IMR-90 (cell line): ENCODE results near the gene TOR1A. TPM values are rescaled to one million over a fixed set of nuclear protein-coding genes. Genes with fewer than 3 reads are reported as not detected.

Source experiments
- ATAC-seq: fragments of 200-7000 bp; cut with Tn5 transposase; 2 replicates; pipeline ENCODE4 v1.9.1; 2020; ENCODE audit warnings: low read depth, mild to moderate bottlenecking, moderate library complexity
- BruUV-seq: library from RNA; stranded (reverse); fragments of 400-500 nt; replicated peaks from 2 replicates; lab custom pipeline; 2021; lab: Mats Ljungman, UMichigan
- CTCF ChIA-PET: fragments of 300-600 bp; formaldehyde crosslinking; extraction: SDS; loops from one replicate; lab custom pipeline; 2021; ENCODE audit warnings: antibody characterized with exemption; lab: Yijun Ruan, JAX
- POLR2A ChIA-PET: fragments of 300-600 bp; sonication (Branson Sonifier 250); formaldehyde crosslinking; loops from one replicate; lab custom pipeline; 2022; ENCODE audit warnings: antibody characterized with exemption; ENCODE audit not compliant: unreplicated experiment; lab: Charles Lee
- DNase-seq: peaks from one replicate; pipeline ENCODE4 v3.0.0; 2013
- H2AFZ ChIP-seq: replicated peaks from 2 replicates; pipeline ENCODE3; 2013; ENCODE audit warnings: low read length, mild to moderate bottlenecking; ENCODE audit not compliant: poor library complexity
- H2AK5ac ChIP-seq: 2 replicates; pipeline ENCODE4 v1.6.1; 2013; ENCODE audit warnings: low read depth, low read length, inconsistent platforms
- H2AK9ac ChIP-seq: replicated peaks from 2 replicates; pipeline ENCODE3; 2013; ENCODE audit warnings: mild to moderate bottlenecking, low read depth, low read length, moderate library complexity; ENCODE audit not compliant: poor library complexity
- H2BK120ac ChIP-seq: 2 replicates; pipeline ENCODE4 v1.6.1; 2013; ENCODE audit warnings: low read depth, low read length, inconsistent platforms
- H2BK15ac ChIP-seq: 3 replicates; pipeline ENCODE4 v1.6.1; 2013; ENCODE audit warnings: low read depth, low read length, inconsistent platforms
- H2BK20ac ChIP-seq: 2 replicates; pipeline ENCODE4 v1.6.1; 2013; ENCODE audit warnings: low read depth, mild to moderate bottlenecking, inconsistent platforms, low read length, moderate library complexity
- H2BK5ac ChIP-seq: 2 replicates; pipeline ENCODE4 v1.6.1; 2013; ENCODE audit warnings: mild to moderate bottlenecking, low read depth, low read length, inconsistent platforms; ENCODE audit not compliant: poor library complexity, severe bottlenecking
- H3K14ac ChIP-seq: replicated peaks from 2 replicates; pipeline ENCODE4 v1.6.1; 2013; ENCODE audit warnings: low read depth, low read length, inconsistent platforms
- H3K18ac ChIP-seq: 2 replicates; pipeline ENCODE4 v1.6.1; 2013; ENCODE audit warnings: low read depth, low read length, control low read depth
- H3K23ac ChIP-seq: 2 replicates; pipeline ENCODE4 v1.6.1; 2013; ENCODE audit warnings: low read depth, low read length, inconsistent platforms
- H3K27ac ChIP-seq: 2 replicates; pipeline ENCODE4 v1.5.1; 2013; ENCODE audit warnings: mild to moderate bottlenecking, control low read depth, low read length; ENCODE audit not compliant: insufficient read depth
- H3K27me3 ChIP-seq: 2 replicates; pipeline ENCODE4 v1.6.1; 2013; ENCODE audit warnings: low read length; ENCODE audit not compliant: control insufficient read depth, insufficient read depth
- H3K36me3 ChIP-seq: 2 replicates; pipeline ENCODE4 v1.6.1; 2013; ENCODE audit warnings: low read length, mixed read lengths; ENCODE audit not compliant: control insufficient read depth, insufficient read depth
- H3K4ac ChIP-seq: 2 replicates; pipeline ENCODE4 v1.6.1; 2013; ENCODE audit warnings: low read depth, low read length, inconsistent platforms
- H3K4me1 ChIP-seq: 2 replicates; pipeline ENCODE4 v1.6.1; 2013; ENCODE audit warnings: low read length, mixed read lengths; ENCODE audit not compliant: control insufficient read depth, insufficient read depth
- H3K4me2 ChIP-seq: 2 replicates; pipeline ENCODE4 v1.6.1; 2013; ENCODE audit warnings: low read depth, mild to moderate bottlenecking, control low read depth, low read length, moderate library complexity
- H3K4me3 ChIP-seq: 2 replicates; pipeline ENCODE4 v1.5.1; 2013; ENCODE audit warnings: low read depth, mild to moderate bottlenecking, control low read depth, low read length, moderate library complexity; ENCODE audit not compliant: insufficient read depth
- H3K56ac ChIP-seq: 2 replicates; pipeline ENCODE4 v1.6.1; 2013; ENCODE audit warnings: low read length, inconsistent platforms; ENCODE audit not compliant: insufficient read depth; ENCODE audit errors: extremely low read depth
- H3K79me1 ChIP-seq, 2 experiments: 2 replicates each; pipeline ENCODE4 v1.6.1; 2013; ENCODE audit warnings: low read length in 2 of 2, inconsistent platforms in 1 of 2, low read depth in 1 of 2
- H3K9ac ChIP-seq: 2 replicates; pipeline ENCODE4 v1.6.1; 2013; ENCODE audit warnings: low read depth, low read length, control low read depth
- H3K9me1 ChIP-seq: 2 replicates; pipeline ENCODE4 v1.6.1; 2013; ENCODE audit warnings: low read length, inconsistent platforms; ENCODE audit not compliant: insufficient read depth
- H3K9me3 ChIP-seq: 2 replicates; pipeline ENCODE4 v1.6.1; 2013; ENCODE audit warnings: low read length; ENCODE audit not compliant: control insufficient read depth, insufficient read depth
- H4K20me1 ChIP-seq: 2 replicates; pipeline ENCODE4 v1.6.1; 2013; ENCODE audit warnings: low read length, inconsistent platforms; ENCODE audit not compliant: insufficient read depth
- H4K5ac ChIP-seq: 2 replicates; pipeline ENCODE4 v1.6.1; 2013; ENCODE audit warnings: mild to moderate bottlenecking, low read depth, low read length, control low read depth
- H4K8ac ChIP-seq, 2 experiments: 2 replicates each; pipeline ENCODE4 v1.6.1; 2013; ENCODE audit warnings: low read depth in 2 of 2, low read length in 2 of 2, control low read depth in 1 of 2, inconsistent platforms in 1 of 2
- H4K91ac ChIP-seq: 2 replicates; pipeline ENCODE4 v1.6.1; 2013; ENCODE audit warnings: low read depth, low read length, inconsistent platforms; ENCODE audit not compliant: insufficient read depth
- RAD21 ChIP-seq: IDR thresholded peaks from 2 replicates; pipeline ENCODE4 v1.6.1; 2012; ENCODE audit warnings: low read length, improper control_type of control experiment
- WGBS, 2 experiments: methylation state at CpG; one replicate each; pipeline versions ENCODE4 v1.1.5 to v1.1.7; 2013; ENCODE audit warnings: missing lambda C conversion rate in 2 of 2; ENCODE audit not compliant: insufficient read length in 1 of 2; ENCODE audit errors: extremely low coverage in 2 of 2; 5-methylcytosine and 5-hydroxymethylcytosine counted together
- dilution Hi-C: fragments of 300-500 bp; cut with HindIII; formaldehyde crosslinking; loops from one replicate; pipeline ENCODE4 v1.14.3; 2018; ENCODE audit warnings: low sequenced_read_pairs; ENCODE audit not compliant: unreplicated experiment
- in situ Hi-C: fragments of 300-500 bp; cut with MboI; formaldehyde crosslinking; loops from 3 replicates; pipeline ENCODE4 v1.14.3; 2019; ENCODE audit warnings: low sequenced_read_pairs, inconsistent platforms, mixed read lengths
- intact Hi-C: fragments of 100-400 bp; cut with micrococcal nuclease; formaldehyde crosslinking; loops from 2 replicates; pipeline ENCODE4 v1.10.0; 2022
- polyA plus RNA-seq, 3 experiments: library from polyadenylated mRNA; depleted of rRNA; stranded (reverse); fragments of >200 nt; gene quantifications; 2 replicates each; pipeline ENCODE4 v1.2.3, GENCODE V29; 2012; ENCODE audit warnings: low replicate concordance in 1 of 3
- total RNA-seq: library from RNA; depleted of rRNA; stranded (reverse); fragments of >200 nt; gene quantifications from 2 replicates; pipeline ENCODE4 v1.2.3, GENCODE V29; 2012

Gene TOR1A
- total and polyA plus RNA-seq, 2 of the 4 experiments (the other 2 are of a cell fraction), result 27.1 to 74.2 TPM

DNA sequence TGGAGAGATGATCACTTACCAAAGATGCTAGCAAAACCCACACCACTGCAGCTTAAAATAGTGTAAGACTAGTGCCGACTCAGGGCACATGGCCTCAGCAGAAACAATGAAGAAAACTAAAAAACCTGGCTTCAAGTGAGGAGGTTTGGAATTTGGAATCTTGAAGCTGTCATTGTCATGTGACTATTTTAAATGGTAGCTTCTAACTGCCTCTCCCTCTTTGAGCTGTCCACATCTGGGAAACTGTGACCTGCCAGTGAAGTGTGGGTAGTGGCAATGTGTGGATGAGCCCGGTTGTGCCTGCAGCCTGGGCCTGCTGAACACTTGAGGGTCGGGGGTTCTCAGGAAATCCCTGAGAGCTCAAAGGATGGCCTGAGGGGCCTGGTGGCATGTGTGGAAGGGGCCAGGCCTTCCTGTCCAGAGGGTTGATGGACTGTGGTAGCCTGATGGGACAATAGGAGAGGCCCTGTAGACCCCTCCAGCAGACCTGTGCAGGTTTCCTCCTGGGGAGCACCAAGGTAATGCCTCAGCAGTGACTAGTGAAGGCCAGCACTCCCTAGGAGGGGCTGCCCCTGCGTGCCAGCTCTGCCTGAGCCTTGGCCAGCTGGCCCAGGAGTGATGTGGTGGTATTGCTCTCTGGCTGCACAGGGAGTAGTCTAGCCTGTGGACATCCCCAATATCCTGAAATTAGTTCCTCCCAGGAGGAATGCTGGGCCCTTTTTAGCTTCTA is 24.9 kb upstream of the TOR1A start:
- H2AK9ac ChIP-seq, result no peak overlapping the region
- BruUV-seq, result no TSS peak
- H4K8ac ChIP-seq, result no peak overlapping the region
- in situ Hi-C loops (no loop called here), intact Hi-C loops (no loop called here), dilution Hi-C loops (no loop called here)
- H3K56ac ChIP-seq, result no peak overlapping the region
- no peak overlapping the region for H3K14ac ChIP-seq
- no peak overlapping the region for H2AFZ ChIP-seq
- no peaks in the 10 kb centered on the region for H3K9me3 ChIP-seq
- H4K5ac ChIP-seq, result no peak overlapping the region
- H2AK5ac ChIP-seq, result no peak overlapping the region
- no peak for TF ChIP-seq RAD21
- H3K4me1 ChIP-seq, result no peaks in the 10 kb centered on the region
- no peak overlapping the region for H3K18ac ChIP-seq
- no peak overlapping the region for H2BK120ac ChIP-seq
- H3K27me3 ChIP-seq, result no peaks in the 10 kb centered on the region
- H4K20me1 ChIP-seq, result peaks cover 4% of the 10 kb centered on the region; the same call in 1 of the 2 replicates
- H2BK20ac ChIP-seq, result no peak overlapping the region
- ChIA-PET POLR2A (no interaction called here), CTCF (no interaction called here)
- no CpG with 5 or more reads among the region's 4 CpGs for WGBS, 2 experiments
- no peak overlapping the region for H3K4me2 ChIP-seq
- H3K36me3 ChIP-seq, result peaks cover 22% of the 10 kb centered on the region
- no peak for ATAC-seq
- no peak overlapping the region for H4K91ac ChIP-seq
- no peak overlapping the region for H2BK5ac ChIP-seq
- no peak overlapping the region for H3K27ac ChIP-seq
- H3K4ac ChIP-seq, result no peak overlapping the region
- H3K4me3 ChIP-seq, result no peak overlapping the region
- no peak overlapping the region for H3K9ac ChIP-seq
- H2BK15ac ChIP-seq, result no peak overlapping the region
- H3K23ac ChIP-seq, result no peak overlapping the region
- DNase-seq, result no peak
- H3K9me1 ChIP-seq, result peaks cover 3% of the 10 kb centered on the region; the same call in 1 of the 2 replicates
- H3K79me1 ChIP-seq, result 0 out of 4 replicates have a peak, but pooled peaks cover 0 to 3% of the 10 kb centered on the region in 2 experiments
